Type B pancreatic cell (in vitro differentiated cells): ENCODE measurements around the gene PYM1. TPM values are rescaled to one million over a fixed set of nuclear protein-coding genes. Genes with fewer than 3 reads are reported as not detected.
A peak's percentile ranks its signal among the peaks of the same experiment; 100 is the strongest.

Source experiments
- DNase-seq: peaks from one replicate; pipeline ENCODE4 v3.0.0; 2021; ENCODE audit warnings: mixed read lengths; ENCODE audit not compliant: unreplicated experiment; ENCODE audit errors: extremely low spot score
- H3K27ac Mint-ChIP-seq: 2 replicates; pipeline ENCODE4 v1.8.0; 2021; ENCODE audit warnings: mild to moderate bottlenecking, mixed read lengths
- H3K27me3 Mint-ChIP-seq: 2 replicates; pipeline ENCODE4 v1.8.0; 2021; ENCODE audit warnings: mixed read lengths
- H3K36me3 Mint-ChIP-seq: 2 replicates; pipeline ENCODE4 v1.8.0; 2021; ENCODE audit warnings: mixed read lengths
- H3K4me1 Mint-ChIP-seq: one replicate; pipeline ENCODE4 v1.8.0; 2021; ENCODE audit warnings: mixed read lengths; ENCODE audit not compliant: unreplicated experiment
- H3K4me3 Mint-ChIP-seq: 2 replicates; pipeline ENCODE4 v1.8.0; 2021; ENCODE audit warnings: mild to moderate bottlenecking, mixed read lengths
- H3K9me3 Mint-ChIP-seq: 2 replicates; pipeline ENCODE4 v1.8.0; 2021; ENCODE audit warnings: mixed read lengths
- total RNA-seq: library from RNA; stranded (reverse); gene quantifications from 2 replicates; pipeline ENCODE4 v1.2.1, GENCODE V29; 2021; ENCODE audit warnings: low replicate concordance
- TF ChIP-seq, protein P1 (sequence below): fragments of 200-600 bp; sonication (generic); conservative IDR thresholded peaks from 2 replicates; pipeline ENCODE4 v1.5.0; 2021; ENCODE audit warnings: antibody characterized with exemption, mild to moderate bottlenecking

The PYM1 gene
- total RNA-seq, 1 donor from 2014 or later: 28.0 TPM

DNA sequence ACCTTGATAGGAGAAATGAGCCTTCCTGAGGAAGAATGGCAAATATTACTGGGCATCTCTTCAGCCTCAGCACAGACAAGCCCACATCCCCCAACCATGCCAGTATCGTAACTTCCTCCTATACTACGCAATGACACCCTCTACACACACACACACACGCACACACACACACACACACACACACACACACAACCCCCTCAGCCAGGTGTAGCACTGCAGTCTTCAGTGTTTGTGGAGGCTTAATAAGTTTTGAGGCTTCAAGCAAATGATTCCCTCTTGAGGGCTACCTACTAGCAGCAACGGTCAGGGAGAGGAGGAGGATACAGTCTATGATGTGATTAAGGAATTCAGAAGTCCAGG, 4.8 kb upstream of the PYM1 start:
- Mint-ChIP-seq H3K27ac (peak overlapping the region; percentile 77), H3K27me3 (peaks cover 46% of the 10 kb centered on the region), H3K9me3 (no peaks in the 10 kb centered on the region), H3K4me3 (peak overlapping the region; percentile 97), H3K4me1 (peaks cover 22% of the 10 kb centered on the region), H3K36me3 (no peaks in the 10 kb centered on the region)
- TF ChIP-seq, protein P1, sequence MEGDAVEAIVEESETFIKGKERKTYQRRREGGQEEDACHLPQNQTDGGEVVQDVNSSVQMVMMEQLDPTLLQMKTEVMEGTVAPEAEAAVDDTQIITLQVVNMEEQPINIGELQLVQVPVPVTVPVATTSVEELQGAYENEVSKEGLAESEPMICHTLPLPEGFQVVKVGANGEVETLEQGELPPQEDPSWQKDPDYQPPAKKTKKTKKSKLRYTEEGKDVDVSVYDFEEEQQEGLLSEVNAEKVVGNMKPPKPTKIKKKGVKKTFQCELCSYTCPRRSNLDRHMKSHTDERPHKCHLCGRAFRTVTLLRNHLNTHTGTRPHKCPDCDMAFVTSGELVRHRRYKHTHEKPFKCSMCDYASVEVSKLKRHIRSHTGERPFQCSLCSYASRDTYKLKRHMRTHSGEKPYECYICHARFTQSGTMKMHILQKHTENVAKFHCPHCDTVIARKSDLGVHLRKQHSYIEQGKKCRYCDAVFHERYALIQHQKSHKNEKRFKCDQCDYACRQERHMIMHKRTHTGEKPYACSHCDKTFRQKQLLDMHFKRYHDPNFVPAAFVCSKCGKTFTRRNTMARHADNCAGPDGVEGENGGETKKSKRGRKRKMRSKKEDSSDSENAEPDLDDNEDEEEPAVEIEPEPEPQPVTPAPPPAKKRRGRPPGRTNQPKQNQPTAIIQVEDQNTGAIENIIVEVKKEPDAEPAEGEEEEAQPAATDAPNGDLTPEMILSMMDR: no peak
- DNase-seq: no peak

DNA sequence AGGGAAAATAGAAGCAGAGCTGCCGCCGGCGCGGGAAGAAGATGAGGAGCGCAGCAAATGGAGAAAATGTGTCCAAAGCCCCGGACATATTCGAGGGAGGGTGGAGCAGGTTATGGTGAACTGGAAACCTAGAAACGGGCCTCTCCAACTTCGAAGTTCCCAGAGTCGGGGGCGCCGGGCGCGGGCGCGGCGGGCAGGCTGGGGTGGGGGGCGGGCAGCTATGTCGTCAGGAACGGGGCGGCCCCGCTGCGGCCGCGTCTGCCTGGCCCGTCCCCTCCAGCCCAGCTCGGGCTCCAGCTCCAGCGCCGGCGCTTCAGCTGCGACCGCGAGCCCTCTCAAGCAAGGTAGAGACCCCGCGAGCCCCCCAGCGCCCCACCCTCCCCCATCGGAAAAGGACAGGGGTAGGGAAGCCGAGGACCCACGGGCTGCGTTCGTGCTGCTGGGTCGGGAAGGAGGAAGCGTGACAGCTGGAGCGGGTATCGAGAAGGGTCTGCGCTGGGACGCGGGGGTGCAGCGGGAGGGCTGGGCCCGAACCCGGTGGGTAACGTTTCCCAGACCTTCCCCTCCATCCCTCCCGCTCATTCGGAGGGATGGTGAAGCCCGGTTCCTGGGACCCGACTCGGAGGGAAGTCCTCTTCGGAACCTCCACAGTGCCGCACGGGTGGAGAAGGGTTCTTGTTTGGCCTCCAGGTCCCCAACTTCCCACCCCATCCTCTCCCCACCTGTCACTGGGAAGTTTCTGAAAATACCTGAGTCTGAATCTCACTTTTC, 4.3 kb upstream of the PYM1 start:
- peaks cover 22% of the 10 kb centered on the region for H3K4me1 Mint-ChIP-seq
- H3K36me3 Mint-ChIP-seq: peaks cover 4% of the 10 kb centered on the region
- peaks cover 40% of the 10 kb centered on the region for H3K27me3 Mint-ChIP-seq
- peak overlapping the region; percentile 97 for H3K27ac Mint-ChIP-seq
- TF ChIP-seq, protein P1: no peak
- DNase-seq: no peak
- peak overlapping the region; percentile 97 for H3K4me3 Mint-ChIP-seq
- H3K9me3 Mint-ChIP-seq: no peaks in the 10 kb centered on the region

DNA sequence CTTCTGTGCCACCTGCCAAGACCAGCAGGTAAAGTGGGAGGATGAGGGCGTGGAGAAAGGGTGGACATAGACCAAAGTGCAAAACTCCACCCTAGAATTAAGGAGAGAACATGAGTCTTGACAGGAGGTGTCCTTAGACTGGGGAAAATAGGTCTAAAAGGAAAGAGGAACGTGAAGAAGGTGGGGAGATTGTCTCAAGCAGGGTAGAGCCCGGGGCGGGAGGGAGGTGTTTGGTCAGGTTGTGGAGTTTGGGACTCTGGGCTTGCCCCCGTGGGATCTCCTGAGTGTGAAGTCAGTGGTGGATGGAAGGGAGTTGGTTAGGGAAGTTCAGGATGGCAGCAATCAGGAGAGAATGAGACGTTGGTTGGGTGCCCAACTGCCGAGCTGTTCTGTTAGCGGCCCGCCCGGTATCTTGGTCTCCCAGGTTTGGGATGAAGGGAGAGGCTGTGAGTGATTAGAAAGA, 3.7 kb upstream of the PYM1 start:
- H3K27me3 Mint-ChIP-seq: peaks cover 38% of the 10 kb centered on the region
- peaks cover 22% of the 10 kb centered on the region for H3K4me1 Mint-ChIP-seq
- no peaks in the 10 kb centered on the region for H3K9me3 Mint-ChIP-seq
- peaks cover 4% of the 10 kb centered on the region for H3K36me3 Mint-ChIP-seq
- H3K4me3 Mint-ChIP-seq: peak overlapping the region; percentile 97
- TF ChIP-seq, protein P1: no peak
- peak overlapping the region; percentile 97 for H3K27ac Mint-ChIP-seq
- DNase-seq: no peak

DNA sequence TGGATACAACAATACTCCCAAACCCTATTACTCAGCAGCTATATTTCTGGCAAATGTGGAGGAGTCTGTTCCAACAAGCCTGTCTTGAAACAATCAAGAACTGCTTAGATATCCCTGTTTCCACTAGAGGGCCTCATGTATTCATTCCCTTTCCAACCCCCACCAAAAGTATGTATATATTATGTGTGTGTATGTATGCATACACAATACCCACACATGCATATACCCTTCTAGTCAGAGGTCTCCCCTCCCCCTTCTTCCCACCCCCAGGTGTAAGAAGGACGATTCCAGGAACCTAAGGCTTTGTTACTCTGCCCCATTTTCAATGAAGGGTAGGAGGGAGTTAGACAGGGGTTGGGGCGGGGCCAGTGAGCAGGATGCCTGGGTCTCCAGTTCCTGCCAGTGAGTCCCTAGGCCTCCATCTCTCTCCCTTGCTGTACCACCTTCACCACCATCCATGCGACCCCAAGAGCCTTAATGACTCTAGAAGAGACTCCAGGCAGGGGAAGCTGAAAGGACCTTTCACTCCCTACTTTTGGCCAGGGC, 3.1 kb upstream of the PYM1 start, which contains the start of gene DGKA:
TSS of gene DGKA (plus strand) at position 392 of the 546 bp plus-strand sequence. CDS start 5,342 bp downstream, outside the sequence.
- Mint-ChIP-seq H3K36me3 (peaks cover 4% of the 10 kb centered on the region), H3K9me3 (no peaks in the 10 kb centered on the region), H3K27ac (peak within 1 kb of the TSS; percentile 97), H3K4me3 (peak within 1 kb of the TSS; percentile 97), H3K4me1 (peaks cover 22% of the 10 kb centered on the region), H3K27me3 (peaks cover 35% of the 10 kb centered on the region)
- TF ChIP-seq, protein P1: peak; percentile 76
- no peak for DNase-seq

DNA sequence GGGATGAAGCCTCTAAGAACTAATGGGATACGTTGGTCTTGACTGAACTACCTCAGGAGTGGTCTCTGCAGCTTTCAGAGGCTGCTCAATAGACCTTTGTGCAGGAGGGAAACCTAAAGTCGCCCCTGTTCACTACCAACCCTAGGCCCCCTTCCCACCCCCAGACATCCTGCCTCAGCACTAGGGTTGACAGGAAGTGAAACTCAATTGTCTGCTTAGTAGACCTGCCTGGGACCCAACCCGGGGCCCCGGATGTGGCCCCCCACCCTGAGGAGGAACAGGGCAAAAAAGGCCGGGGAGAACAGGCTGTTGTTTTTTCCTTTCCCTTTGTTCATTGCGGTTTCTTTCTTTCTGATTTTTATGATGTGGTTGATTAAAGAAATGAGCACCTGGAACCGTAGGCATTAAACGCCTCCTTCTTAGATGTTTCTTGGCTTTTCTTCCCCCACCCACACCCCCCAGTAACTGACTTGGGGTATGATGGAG, 1.7 kb upstream of the PYM1 start:
- no peak for DNase-seq
- TF ChIP-seq, protein P1: no peak
- peaks cover 23% of the 10 kb centered on the region for H3K27me3 Mint-ChIP-seq
- peaks cover 7% of the 10 kb centered on the region for H3K36me3 Mint-ChIP-seq
- peak overlapping the region; percentile 79 for H3K4me3 Mint-ChIP-seq
- H3K4me1 Mint-ChIP-seq: peaks cover 33% of the 10 kb centered on the region
- H3K27ac Mint-ChIP-seq: peak overlapping the region; percentile 97
- no peaks in the 10 kb centered on the region for H3K9me3 Mint-ChIP-seq
